ENCODE data around the gene TAS2R9.

Gene TAS2R9

DNA sequence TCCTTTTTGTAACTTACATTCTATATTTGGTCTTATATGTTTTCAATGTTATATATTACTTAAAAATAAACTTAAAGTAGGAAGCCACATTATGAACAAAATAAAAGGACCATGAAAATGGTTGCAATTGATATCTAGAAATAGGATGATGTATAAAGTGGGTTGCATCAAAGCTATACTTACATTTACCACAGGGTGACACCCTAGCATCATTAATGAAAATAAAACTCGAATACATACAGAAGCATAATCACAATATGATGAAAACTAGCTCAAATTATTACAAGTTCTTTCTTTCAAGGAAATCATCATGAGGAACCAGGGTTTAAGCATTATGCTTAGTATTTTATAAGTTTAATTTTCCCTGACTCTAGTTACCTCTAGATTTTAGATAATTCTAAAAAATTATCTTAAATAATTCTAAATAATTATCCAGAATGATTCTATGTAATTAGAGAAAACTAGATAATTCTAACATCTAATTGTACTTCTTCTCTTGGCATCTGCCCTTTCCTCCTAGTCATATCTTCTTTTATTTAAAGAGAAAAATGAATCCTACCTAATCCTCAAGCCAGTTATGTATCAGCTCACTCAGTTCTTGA lies 38.7 kb downstream of the TAS2R9 start:
- TF ChIP-seq CTCF (IDR thresholded peaks at IDR 0.05; ENCODE audit: extremely low read depth, insufficient read depth, missing control alignments) = peak; percentile 61
- in situ Hi-C loops (cut with MboI; ENCODE audit: low pct_unique_long_range_greater_than_20kb, low sequenced_read_pairs, unreplicated experiment) = loop anchor here (10.0 to 25.0 kb wide), 2 partner anchors 424 to 716 kb away; no protein-coding TSS in a partner anchor
- DNase-seq (ENCODE audit: low spot score) = peak; percentile 23

DNA sequence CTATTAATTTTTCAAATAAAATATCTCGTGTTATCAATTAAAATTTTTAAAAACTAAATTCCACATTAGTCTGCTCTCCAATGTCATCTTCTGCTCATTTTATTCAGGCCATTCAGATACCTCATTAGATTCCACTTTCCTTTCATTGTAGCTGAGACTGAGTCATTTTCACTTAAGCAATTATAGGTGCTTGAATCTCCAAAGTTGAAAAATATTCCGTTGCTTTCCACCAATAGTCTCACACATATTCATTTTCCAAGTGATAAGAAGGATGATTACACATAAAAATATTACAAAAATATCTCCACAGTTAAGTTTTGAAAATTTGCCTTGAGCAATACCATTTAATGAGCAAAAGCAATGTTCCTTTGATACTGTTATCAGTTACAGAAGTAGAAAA lies 50.3 kb downstream of the TAS2R9 start:
- in situ Hi-C loops (cut with MboI; ENCODE audit: low pct_unique_long_range_greater_than_20kb, low sequenced_read_pairs, unreplicated experiment) = loop anchor here (10.0 to 25.0 kb wide), 2 partner anchors 525 to 728 kb away; no protein-coding TSS in a partner anchor
- DNase-seq (ENCODE audit: low spot score) = no peak
- TF ChIP-seq CTCF (IDR thresholded peaks at IDR 0.05; ENCODE audit: extremely low read depth, insufficient read depth, missing control alignments) = no peak
